HepG2 (cell line): ENCODE measurements around the gene NKD1. TPM values are rescaled to one million over a fixed set of nuclear protein-coding genes. Genes with fewer than 3 reads are reported as not detected.
A peak's percentile ranks its signal among the peaks of the same experiment; 100 is the strongest.

Experiments
- AHR ChIP-seq: IDR thresholded peaks from 2 replicates; pipeline ENCODE4 v1.6.1; 2018; ENCODE audit warnings: missing genetic modification reagents, missing compliant biosample characterization
- ARID2 ChIP-seq: sonication (generic); formaldehyde crosslinking; IDR thresholded peaks from 2 replicates; pipeline ENCODE4 v1.8.1; 2022; ENCODE audit warnings: mild to moderate bottlenecking, missing genetic modification reagents, borderline replicate concordance
- CBX5 ChIP-seq: sonication (generic); formaldehyde crosslinking; IDR thresholded peaks from 2 replicates; pipeline ENCODE4 v1.4.0; 2020; ENCODE audit warnings: missing genetic modification reagents, borderline replicate concordance
- HMGA1 ChIP-seq: sonication (generic); formaldehyde crosslinking; conservative IDR thresholded peaks from 2 replicates; pipeline ENCODE4 v1.4.0; 2020; ENCODE audit warnings: missing genetic modification reagents
- KMT2A ChIP-seq: sonication (generic); formaldehyde crosslinking; IDR thresholded peaks from 2 replicates; pipeline ENCODE4 v1.4.0; 2020; ENCODE audit warnings: missing genetic modification reagents
- MYNN ChIP-seq: sonication (generic); formaldehyde crosslinking; IDR thresholded peaks from 2 replicates; pipeline ENCODE4 v1.4.0; 2020; ENCODE audit warnings: mild to moderate bottlenecking, low read depth, missing genetic modification reagents
- PAWR ChIP-seq: sonication (generic); formaldehyde crosslinking; IDR thresholded peaks from 2 replicates; pipeline ENCODE4 v1.4.0; 2020; ENCODE audit warnings: missing genetic modification reagents, mild to moderate bottlenecking, borderline replicate concordance
- PPARG ChIP-seq: conservative IDR thresholded peaks from 2 replicates; pipeline ENCODE4 v1.6.1; 2016; ENCODE audit warnings: missing biosample characterization, missing genetic modification reagents
- RARA ChIP-seq: IDR thresholded peaks from 2 replicates; pipeline ENCODE4 v1.6.1; 2016; ENCODE audit warnings: missing genetic modification reagents, missing compliant biosample characterization
- REPIN1 ChIP-seq: sonication (generic); formaldehyde crosslinking; IDR thresholded peaks from 2 replicates; pipeline ENCODE4 v1.8.0; 2022; ENCODE audit warnings: missing genetic modification reagents, low read depth, mild to moderate bottlenecking, borderline replicate concordance
- SMAD1 ChIP-seq: sonication (generic); formaldehyde crosslinking; IDR thresholded peaks from 2 replicates; pipeline ENCODE4 v1.4.0; 2020; ENCODE audit warnings: missing genetic modification reagents, low read depth, mild to moderate bottlenecking, borderline replicate concordance
- SMARCE1 ChIP-seq: fragments of 450-650 bp; IDR thresholded peaks from 2 replicates; pipeline ENCODE4 v1.6.1; 2017; ENCODE audit warnings: borderline replicate concordance
- TCF12 ChIP-seq, 2 experiments: fragments of 450-650 bp in 1 of 2; sonication (generic) in 1 of 2; formaldehyde crosslinking in 1 of 2; IDR thresholded peaks; 2 replicates each; pipeline versions ENCODE4 v1.6.1 to v1.8.0; 2017 to 2022; ENCODE audit warnings: antibody characterized with exemption in 1 of 2, mild to moderate bottlenecking in 1 of 2, missing genetic modification reagents in 1 of 2, moderate library complexity in 1 of 2
- ZFP41 ChIP-seq: sonication (generic); formaldehyde crosslinking; IDR thresholded peaks from 2 replicates; pipeline ENCODE4 v1.4.0; 2020; ENCODE audit warnings: mild to moderate bottlenecking, missing genetic modification reagents, borderline replicate concordance
- ZKSCAN5 ChIP-seq: sonication (generic); formaldehyde crosslinking; IDR thresholded peaks from 2 replicates; pipeline ENCODE4 v1.5.1; 2020; ENCODE audit warnings: mild to moderate bottlenecking, missing genetic modification reagents
- ZKSCAN8 ChIP-seq: IDR thresholded peaks from 2 replicates; pipeline ENCODE4 v1.6.1; 2016; ENCODE audit warnings: borderline replicate concordance, missing genetic modification reagents, missing compliant biosample characterization
- ZMYM4 ChIP-seq: sonication (generic); formaldehyde crosslinking; IDR thresholded peaks from 2 replicates; pipeline ENCODE4 v1.8.1; 2023; ENCODE audit warnings: mild to moderate bottlenecking, missing genetic modification reagents
- ZNF3 ChIP-seq: IDR thresholded peaks from 2 replicates; pipeline ENCODE4 v1.7.0; 2017; ENCODE audit warnings: inconsistent platforms
- ZNF562 ChIP-seq: sonication (generic); formaldehyde crosslinking; IDR thresholded peaks from 2 replicates; pipeline ENCODE4 v1.8.0; 2022; ENCODE audit warnings: missing genetic modification reagents, borderline replicate concordance
- ZNF672 ChIP-seq: sonication (generic); formaldehyde crosslinking; IDR thresholded peaks from 2 replicates; pipeline ENCODE4 v1.8.1; 2022; ENCODE audit warnings: missing genetic modification reagents
- ZNF768 ChIP-seq: sonication (generic); formaldehyde crosslinking; IDR thresholded peaks from 2 replicates; pipeline ENCODE4 v1.4.0; 2020; ENCODE audit warnings: missing genetic modification reagents
- ZSCAN12 ChIP-seq: sonication (generic); formaldehyde crosslinking; IDR thresholded peaks from 2 replicates; pipeline ENCODE4 v1.9.0; 2021; ENCODE audit warnings: mild to moderate bottlenecking, missing genetic modification reagents
- polyA plus RNA-seq, 8 experiments: library from polyadenylated mRNA; depleted of rRNA in 3 of 8; stranded (reverse) in 7 of 8; unstranded in 1 of 8; fragments of >200 nt; fragmentation: Illumina TruSeq in 4 of 8; extraction: Trizol in 4 of 8; gene quantifications; 2 replicates each; pipeline versions ENCODE4 v1.2.1 to v1.2.3, GENCODE V29; 2011 to 2016; ENCODE audit warnings: low read depth in 4 of 8, missing spikeins in 1 of 8, mixed read lengths in 1 of 8; ENCODE audit not compliant: insufficient read depth in 1 of 8
- total RNA-seq, 5 experiments: library from RNA; depleted of rRNA; stranded (reverse); fragments of >200 nt; fragmentation: Illumina TruSeq; extraction: Trizol; gene quantifications; 2 replicates each; pipeline ENCODE4 v1.2.3, GENCODE V29; 2016; ENCODE audit warnings: low read depth in 1 of 5
- TF ChIP-seq, protein P1 (sequence below): sonication (generic); formaldehyde crosslinking; conservative IDR thresholded peaks from 2 replicates; pipeline ENCODE4 v1.4.0; 2020; ENCODE audit warnings: mild to moderate bottlenecking, missing genetic modification reagents, moderate library complexity

Gene NKD1
- total and polyA plus RNA-seq, 2 of the 13 experiments (the other 11 are each of a cell fraction or from before 2014, with no cell fraction given) = 70.4 to 121 TPM

DNA sequence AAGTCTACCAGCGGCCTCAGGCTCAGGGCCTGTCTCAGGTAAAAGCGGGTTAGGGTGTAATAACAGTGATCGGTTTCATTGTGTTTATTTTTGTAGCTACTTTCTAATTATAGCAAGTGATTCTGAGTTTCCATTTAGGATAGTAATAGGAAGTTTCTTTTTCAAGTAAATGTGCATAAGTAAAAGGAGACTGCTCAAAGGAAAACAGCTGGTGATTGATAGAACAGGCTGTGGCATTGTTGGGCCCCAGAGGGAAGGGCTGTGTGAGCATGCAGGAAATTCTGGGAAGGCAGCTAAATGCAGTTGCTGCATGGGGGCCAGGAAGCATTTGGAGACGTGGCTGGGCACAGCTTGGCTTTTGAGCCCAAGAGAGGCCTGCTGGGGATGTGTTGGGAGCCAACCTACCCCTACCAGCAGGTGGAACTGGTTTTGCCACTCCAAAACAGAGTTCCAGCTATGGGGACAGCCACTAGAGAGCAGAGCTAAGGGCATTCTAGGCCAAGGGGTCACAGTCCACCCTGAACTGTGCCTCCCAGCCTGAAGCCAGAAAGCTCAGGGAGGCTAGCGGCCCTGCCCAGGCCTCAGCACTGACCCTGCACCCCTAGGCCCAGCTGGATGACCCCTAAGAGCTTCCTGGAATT, 120.3 kb downstream of the NKD1 start (continued):
- TF ChIP-seq ZKSCAN5 (CRISPR knock-in tag) = no peak
- no peak for TF ChIP-seq ZNF562 (CRISPR knock-in tag)
- no peak for TF ChIP-seq AHR (CRISPR knock-in tag)
- 0 out of 2 replicates have a peak, but pooled peaks have one; percentile 53 for TF ChIP-seq ARID2 (CRISPR knock-in tag)
- no peak for TF ChIP-seq SMARCE1
- TF ChIP-seq TCF12 (IDR thresholded peaks at IDR 0.05) = no peak
- no peak for TF ChIP-seq TCF12 (CRISPR knock-in tag; IDR thresholded peaks at IDR 0.05)
- TF ChIP-seq KMT2A (CRISPR knock-in tag) = no peak
- no peak for TF ChIP-seq CBX5 (CRISPR knock-in tag)
- no peak for TF ChIP-seq PPARG (CRISPR knock-in tag)
- TF ChIP-seq, protein P1, sequence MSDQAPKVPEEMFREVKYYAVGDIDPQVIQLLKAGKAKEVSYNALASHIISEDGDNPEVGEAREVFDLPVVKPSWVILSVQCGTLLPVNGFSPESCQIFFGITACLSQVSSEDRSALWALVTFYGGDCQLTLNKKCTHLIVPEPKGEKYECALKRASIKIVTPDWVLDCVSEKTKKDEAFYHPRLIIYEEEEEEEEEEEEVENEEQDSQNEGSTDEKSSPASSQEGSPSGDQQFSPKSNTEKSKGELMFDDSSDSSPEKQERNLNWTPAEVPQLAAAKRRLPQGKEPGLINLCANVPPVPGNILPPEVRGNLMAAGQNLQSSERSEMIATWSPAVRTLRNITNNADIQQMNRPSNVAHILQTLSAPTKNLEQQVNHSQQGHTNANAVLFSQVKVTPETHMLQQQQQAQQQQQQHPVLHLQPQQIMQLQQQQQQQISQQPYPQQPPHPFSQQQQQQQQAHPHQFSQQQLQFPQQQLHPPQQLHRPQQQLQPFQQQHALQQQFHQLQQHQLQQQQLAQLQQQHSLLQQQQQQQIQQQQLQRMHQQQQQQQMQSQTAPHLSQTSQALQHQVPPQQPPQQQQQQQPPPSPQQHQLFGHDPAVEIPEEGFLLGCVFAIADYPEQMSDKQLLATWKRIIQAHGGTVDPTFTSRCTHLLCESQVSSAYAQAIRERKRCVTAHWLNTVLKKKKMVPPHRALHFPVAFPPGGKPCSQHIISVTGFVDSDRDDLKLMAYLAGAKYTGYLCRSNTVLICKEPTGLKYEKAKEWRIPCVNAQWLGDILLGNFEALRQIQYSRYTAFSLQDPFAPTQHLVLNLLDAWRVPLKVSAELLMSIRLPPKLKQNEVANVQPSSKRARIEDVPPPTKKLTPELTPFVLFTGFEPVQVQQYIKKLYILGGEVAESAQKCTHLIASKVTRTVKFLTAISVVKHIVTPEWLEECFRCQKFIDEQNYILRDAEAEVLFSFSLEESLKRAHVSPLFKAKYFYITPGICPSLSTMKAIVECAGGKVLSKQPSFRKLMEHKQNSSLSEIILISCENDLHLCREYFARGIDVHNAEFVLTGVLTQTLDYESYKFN (CRISPR knock-in tag) = peak; percentile 31; the same call in 1 of the 2 replicates
- TF ChIP-seq REPIN1 (CRISPR knock-in tag) = peak; percentile 70
- TF ChIP-seq MYNN (CRISPR knock-in tag) = no peak
- TF ChIP-seq SMAD1 (CRISPR knock-in tag) = 0 out of 2 replicates have a peak, but pooled peaks have one; percentile 23
- no peak for TF ChIP-seq HMGA1 (CRISPR knock-in tag)
- no peak for TF ChIP-seq ZNF672 (CRISPR knock-in tag)
- TF ChIP-seq ZNF3 = no peak
- peak; percentile 42; the same call in 1 of the 2 replicates for TF ChIP-seq ZNF768
- TF ChIP-seq ZFP41 (CRISPR knock-in tag) = no peak
- TF ChIP-seq ZMYM4 (CRISPR knock-in tag) = peak; percentile 71
- TF ChIP-seq PAWR (CRISPR knock-in tag) = no peak
- TF ChIP-seq ZSCAN12 (CRISPR knock-in tag) = no peak
- TF ChIP-seq RARA (CRISPR knock-in tag) = peak; percentile 55
- TF ChIP-seq ZKSCAN8 (CRISPR knock-in tag) = no peak
